ENCODE data around the gene MAIP1.

GRCh38 chr2:199968126-199968525 is 12.7 kb downstream of the MAIP1 start:
- TF ChIP-seq POU5F1 (IDR thresholded peaks at IDR 0.05; ENCODE audit: borderline replicate concordance, low read depth, low read length, partially characterized antibody): no peak
- no peak for TF ChIP-seq CTCF (IDR thresholded peaks at IDR 0.05 in 2 of 3, conservative IDR thresholded peaks at IDR 0.05 in 1 of 3; ENCODE audit: insufficient read depth in 2 of 3, low read depth in 1 of 3, low read length in 3 of 3)

Measured in K562 (cell line).